LNCaP clone FGC (cell line): ENCODE data around the gene SRRM2.

Source experiments
- DNase-seq: peaks from one replicate; pipeline ENCODE4 v3.0.0-alpha.2; 2011; ENCODE audit warnings: low read depth
- H3K4me3 ChIP-seq: 2 replicates; pipeline ENCODE4 v1.5.1; 2011; ENCODE audit warnings: mild to moderate bottlenecking, low read depth, low read length, control low read depth
- TF ChIP-seq, protein P1 (sequence below): IDR thresholded peaks from 2 replicates; pipeline ENCODE4 v1.5.1; 2012; ENCODE audit warnings: mild to moderate bottlenecking; ENCODE audit not compliant: control insufficient read depth, insufficient read depth; ENCODE audit errors: extremely low read depth

The SRRM2 gene

DNA sequence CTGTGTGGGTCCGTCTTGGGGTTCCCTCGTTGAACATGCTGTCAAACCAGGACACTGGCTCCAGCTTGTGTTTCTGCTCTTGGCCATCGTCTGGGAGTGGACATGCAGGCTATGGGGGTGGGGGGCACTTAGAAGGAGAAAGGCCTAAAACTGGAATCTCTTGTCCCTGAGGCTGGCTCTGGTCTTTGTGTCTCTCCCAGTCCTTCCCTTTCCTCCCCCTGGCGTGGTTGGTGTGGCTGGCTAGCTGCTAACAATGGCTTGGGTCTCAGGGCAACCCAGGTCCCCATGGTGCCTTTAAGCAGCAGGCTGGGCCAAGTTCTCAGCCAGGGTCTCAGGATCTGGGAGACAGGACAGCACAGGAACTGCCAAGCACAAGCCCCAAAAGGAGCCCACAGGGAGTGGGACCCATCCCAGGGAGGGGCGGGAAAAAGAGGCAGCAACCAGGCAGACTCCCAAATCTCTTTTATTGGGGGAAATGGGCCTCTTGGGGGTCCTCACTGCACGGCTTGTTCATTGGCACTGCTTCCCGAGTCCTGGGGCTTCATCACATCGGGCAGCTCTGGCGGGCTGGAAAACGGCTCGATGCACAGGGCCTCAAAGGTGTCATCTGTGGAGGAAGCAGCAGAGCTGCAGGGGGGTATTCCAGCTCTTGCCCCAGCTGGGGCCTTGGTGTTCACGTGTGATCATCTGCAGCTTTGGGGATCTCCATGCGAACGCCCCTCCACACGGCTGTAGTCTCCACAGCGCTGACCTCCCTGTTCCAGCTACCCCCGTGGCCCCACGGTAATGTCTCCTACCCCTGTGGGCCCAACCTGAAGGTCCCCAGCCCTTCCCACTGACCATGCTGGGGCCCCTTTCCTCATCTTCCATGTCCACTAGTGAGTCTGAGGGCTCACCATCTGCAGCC is 19.3 kb downstream of the SRRM2 start:
- DNase-seq, result no peak
- TF ChIP-seq, protein P1, sequence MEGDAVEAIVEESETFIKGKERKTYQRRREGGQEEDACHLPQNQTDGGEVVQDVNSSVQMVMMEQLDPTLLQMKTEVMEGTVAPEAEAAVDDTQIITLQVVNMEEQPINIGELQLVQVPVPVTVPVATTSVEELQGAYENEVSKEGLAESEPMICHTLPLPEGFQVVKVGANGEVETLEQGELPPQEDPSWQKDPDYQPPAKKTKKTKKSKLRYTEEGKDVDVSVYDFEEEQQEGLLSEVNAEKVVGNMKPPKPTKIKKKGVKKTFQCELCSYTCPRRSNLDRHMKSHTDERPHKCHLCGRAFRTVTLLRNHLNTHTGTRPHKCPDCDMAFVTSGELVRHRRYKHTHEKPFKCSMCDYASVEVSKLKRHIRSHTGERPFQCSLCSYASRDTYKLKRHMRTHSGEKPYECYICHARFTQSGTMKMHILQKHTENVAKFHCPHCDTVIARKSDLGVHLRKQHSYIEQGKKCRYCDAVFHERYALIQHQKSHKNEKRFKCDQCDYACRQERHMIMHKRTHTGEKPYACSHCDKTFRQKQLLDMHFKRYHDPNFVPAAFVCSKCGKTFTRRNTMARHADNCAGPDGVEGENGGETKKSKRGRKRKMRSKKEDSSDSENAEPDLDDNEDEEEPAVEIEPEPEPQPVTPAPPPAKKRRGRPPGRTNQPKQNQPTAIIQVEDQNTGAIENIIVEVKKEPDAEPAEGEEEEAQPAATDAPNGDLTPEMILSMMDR, result no peak
- no peak overlapping the region for H3K4me3 ChIP-seq

DNA sequence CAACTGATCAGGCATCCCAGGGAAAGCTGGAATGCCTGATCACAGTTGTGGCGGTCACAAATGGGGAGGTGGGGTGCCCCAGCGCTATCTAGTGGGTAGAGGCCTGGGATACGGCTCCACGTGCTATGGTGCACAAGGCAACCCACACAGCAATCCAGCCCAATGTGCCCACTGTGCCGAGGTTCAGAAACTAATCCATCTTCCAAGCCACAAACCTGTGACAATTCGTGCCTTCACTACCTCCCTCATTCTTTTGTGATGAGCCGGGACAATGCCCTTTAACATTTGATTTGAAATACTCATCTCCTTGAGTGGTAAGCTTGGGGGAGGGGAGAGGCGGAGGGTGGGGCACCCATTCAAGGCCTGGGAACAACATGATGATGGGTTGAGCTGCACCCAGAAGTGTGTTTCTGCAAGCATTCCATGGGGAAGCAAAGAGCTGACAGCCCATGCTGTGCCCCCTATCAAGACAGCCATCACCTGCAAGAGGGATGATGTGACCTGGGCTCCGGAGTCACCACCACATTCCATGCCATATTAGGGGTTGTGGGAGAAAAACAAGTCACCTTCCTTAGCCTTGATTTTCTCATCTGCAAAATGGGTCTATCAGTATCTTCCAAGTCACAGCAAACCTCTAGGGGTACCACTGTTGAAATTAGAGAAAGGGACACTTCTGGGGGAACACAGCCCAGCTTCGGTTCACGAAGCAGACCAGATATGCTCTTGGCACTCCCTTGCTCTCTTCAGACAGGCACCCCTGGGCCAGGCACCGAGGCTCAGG is 20.9 kb downstream of the SRRM2 start:
- no peak for DNase-seq
- TF ChIP-seq, protein P1, result no peak
- H3K4me3 ChIP-seq, result no peak overlapping the region

DNA sequence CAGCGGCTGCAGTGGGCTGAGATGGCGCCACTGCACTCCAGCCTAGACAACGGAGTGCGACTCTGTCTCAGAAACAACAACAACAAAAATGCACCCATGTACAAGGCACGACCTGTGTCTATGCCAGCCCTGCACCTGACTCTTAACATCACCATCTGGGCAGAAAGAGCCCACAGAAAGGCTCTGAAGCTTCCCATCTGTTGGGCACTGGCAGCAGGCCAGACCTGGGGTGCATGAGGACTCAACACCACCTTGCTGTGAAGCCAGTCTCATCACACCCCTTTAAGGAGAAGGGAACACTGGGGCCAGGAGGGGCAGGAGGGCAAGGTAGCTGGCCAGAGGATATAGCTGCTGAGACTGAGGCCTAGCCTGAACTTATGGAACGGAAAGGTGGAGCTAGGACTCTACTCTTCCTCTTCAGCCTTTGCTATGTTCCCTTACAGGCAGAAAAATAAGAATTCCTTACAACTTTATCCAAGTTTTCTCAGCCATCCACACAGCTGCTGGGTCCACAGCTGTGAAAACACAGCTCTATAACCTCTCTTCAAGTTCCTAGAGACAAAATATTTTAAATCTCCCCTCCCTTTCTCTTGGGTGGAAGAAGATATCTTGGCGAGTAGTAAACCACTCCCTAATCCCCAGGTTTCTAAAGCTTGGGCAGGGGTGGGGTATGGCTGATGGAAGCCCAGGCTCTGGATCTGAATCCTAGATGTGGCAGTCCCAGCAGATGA is 21.9 kb downstream of the SRRM2 start:
- no peak for DNase-seq
- TF ChIP-seq, protein P1, result no peak
- H3K4me3 ChIP-seq, result no peak overlapping the region

DNA sequence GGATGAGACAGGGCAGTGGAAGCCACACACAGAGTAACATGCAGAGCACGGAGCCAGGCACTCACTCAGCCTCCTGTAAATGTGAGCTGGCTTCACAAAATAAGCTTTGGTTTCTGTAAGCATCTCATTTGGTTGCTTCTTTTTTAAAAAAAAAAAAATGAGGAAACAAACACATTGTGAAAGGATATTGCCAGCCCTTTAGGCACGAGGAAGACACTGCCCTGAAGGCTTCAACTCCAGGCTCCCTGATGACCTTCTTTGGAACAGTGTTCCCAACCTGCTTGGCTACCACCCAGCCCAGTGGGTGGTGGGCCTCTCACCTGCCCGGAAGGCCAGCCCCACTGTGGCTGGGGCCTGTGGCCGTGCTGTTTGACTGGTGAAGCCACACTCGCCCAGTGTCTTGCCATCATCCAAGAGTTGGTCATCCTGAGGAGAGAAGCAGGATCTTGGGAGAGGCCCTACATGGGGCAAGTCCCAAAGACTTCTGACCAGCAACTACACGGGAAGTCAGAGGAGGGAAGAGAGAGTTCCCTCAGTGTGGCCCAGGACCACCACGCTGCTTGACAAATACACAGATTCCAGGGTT is 22.8 kb downstream of the SRRM2 start:
- TF ChIP-seq, protein P1, result no peak
- H3K4me3 ChIP-seq, result peak overlapping the region; percentile 75; the same call in 1 of the 2 replicates
- no peak for DNase-seq

DNA sequence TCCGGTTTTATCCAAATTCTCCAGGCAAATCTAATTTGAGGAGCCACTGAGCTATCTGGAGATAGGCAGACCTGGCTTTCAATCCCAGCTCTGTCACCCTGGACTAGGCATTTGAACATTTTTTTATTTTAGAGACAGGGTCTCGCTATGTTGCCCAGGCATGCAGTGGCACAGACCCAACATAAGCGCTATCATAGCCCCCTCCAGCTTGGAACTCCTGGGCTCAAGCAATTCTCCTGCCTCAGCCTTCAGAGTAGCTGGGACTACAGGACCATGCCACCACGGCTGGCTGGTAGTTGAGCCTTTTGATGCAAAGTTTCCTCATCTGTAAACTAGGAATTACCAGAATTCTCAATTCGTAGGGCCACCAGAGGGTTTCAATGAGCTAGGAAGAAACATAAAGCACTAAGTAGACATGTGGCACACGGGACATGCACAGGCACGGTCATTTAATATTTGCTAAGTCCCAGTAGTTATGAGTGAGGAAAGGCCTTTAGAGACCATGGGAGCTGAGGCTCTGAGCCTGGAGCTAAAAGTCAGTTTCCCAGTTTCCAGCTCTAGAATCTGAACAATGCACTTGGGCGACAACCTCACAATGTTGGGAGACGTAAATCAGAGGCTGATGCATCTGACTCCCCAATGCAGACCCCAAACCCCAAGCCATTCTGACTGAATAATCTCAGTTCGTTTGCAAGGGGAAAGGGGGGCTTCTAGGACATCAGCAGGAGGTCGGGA is 23.5 kb downstream of the SRRM2 start:
- TF ChIP-seq, protein P1, result no peak
- H3K4me3 ChIP-seq, result peak overlapping the region; percentile 75
- no peak for DNase-seq
